NB4 (cell line): ENCODE data around the gene RPTOR.

ENCODE experiments used
- DNase-seq: peaks from one replicate; pipeline ENCODE4 v3.0.0; 2010; ENCODE audit warnings: low read depth
- H3K4me3 ChIP-seq: one replicate; pipeline ENCODE4 v1.5.1; 2011; ENCODE audit warnings: mild to moderate bottlenecking, low read depth, low read length, moderate library complexity
- MYC ChIP-seq: IDR thresholded peaks from 2 replicates; pipeline ENCODE4 v1.6.1; 2011; ENCODE audit warnings: low read depth, low read length
- POLR2A ChIP-seq: IDR thresholded peaks from 2 replicates; pipeline ENCODE4 v1.6.1; 2011; ENCODE audit warnings: mild to moderate bottlenecking; ENCODE audit not compliant: insufficient read length; ENCODE audit errors: extremely low read depth
- TF ChIP-seq, protein P1 (sequence below): IDR thresholded peaks from one replicate; pipeline ENCODE4 v1.5.1; 2012; ENCODE audit warnings: low read depth, low read length
- TF ChIP-seq, protein P2 (sequence below): IDR thresholded peaks from 2 replicates; pipeline ENCODE4 v1.6.1; 2011; ENCODE audit warnings: low read depth, low read length

Gene RPTOR

DNA sequence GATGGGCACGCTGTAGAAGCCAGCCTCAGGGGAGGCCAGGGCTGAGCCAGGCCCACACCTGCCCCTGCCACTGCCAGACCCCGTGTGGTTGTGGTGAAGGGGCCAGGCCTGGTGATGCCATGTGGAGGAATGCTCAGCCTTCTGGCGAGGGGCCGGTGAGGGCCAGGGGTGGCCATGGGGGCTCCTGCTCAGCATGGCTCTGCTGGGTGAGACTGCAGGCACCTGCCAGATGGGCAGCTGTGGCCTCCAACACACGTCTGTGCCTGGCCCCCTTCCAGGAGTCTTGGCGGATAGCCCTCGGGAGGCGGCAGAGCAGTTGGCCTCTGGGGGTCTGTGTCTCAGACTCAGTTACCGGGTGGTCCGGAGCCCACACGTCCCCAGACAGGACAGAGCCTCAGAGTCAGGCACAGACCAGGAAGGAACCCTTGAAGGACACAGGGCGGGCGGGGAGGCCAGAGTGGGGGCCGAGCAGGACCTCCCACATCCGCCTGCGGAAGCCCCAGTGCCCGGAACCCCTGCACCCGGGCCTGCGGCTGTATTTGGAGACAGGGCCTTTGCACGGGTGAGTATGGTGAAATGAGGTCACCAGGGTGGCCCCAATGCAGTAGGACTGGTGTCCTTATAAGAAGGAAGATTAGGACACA, 424.5 kb downstream of the RPTOR start:
- no peak for TF ChIP-seq POLR2A
- TF ChIP-seq, protein P1, sequence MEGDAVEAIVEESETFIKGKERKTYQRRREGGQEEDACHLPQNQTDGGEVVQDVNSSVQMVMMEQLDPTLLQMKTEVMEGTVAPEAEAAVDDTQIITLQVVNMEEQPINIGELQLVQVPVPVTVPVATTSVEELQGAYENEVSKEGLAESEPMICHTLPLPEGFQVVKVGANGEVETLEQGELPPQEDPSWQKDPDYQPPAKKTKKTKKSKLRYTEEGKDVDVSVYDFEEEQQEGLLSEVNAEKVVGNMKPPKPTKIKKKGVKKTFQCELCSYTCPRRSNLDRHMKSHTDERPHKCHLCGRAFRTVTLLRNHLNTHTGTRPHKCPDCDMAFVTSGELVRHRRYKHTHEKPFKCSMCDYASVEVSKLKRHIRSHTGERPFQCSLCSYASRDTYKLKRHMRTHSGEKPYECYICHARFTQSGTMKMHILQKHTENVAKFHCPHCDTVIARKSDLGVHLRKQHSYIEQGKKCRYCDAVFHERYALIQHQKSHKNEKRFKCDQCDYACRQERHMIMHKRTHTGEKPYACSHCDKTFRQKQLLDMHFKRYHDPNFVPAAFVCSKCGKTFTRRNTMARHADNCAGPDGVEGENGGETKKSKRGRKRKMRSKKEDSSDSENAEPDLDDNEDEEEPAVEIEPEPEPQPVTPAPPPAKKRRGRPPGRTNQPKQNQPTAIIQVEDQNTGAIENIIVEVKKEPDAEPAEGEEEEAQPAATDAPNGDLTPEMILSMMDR = no peak
- no peak for TF ChIP-seq MYC
- TF ChIP-seq, protein P2, sequence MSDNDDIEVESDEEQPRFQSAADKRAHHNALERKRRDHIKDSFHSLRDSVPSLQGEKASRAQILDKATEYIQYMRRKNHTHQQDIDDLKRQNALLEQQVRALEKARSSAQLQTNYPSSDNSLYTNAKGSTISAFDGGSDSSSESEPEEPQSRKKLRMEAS = no peak
- no peak overlapping the region for H3K4me3 ChIP-seq
- peak; percentile 81 for DNase-seq

DNA sequence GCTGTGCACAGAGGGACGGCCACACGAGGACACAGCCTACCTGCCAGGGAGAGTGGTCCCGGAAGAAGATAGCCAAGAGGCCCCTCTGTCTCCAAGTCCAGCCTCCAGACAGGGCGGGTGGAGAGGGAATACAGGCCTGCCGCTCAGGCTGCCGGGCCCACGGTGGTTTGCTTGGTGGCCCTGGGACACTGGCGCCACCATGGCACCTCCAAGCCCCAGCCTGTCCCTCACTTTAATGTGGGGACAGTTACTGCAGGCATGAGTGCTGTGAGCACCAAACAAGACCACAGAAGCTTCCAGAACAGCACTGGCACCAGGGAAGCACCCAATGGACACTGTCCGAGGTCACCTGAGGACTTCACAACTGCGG, 425.0 kb downstream of the RPTOR start:
- H3K4me3 ChIP-seq = no peak overlapping the region
- DNase-seq = no peak
- TF ChIP-seq, protein P2 = no peak
- TF ChIP-seq POLR2A = no peak
- TF ChIP-seq, protein P1 = no peak
- TF ChIP-seq MYC = no peak

DNA sequence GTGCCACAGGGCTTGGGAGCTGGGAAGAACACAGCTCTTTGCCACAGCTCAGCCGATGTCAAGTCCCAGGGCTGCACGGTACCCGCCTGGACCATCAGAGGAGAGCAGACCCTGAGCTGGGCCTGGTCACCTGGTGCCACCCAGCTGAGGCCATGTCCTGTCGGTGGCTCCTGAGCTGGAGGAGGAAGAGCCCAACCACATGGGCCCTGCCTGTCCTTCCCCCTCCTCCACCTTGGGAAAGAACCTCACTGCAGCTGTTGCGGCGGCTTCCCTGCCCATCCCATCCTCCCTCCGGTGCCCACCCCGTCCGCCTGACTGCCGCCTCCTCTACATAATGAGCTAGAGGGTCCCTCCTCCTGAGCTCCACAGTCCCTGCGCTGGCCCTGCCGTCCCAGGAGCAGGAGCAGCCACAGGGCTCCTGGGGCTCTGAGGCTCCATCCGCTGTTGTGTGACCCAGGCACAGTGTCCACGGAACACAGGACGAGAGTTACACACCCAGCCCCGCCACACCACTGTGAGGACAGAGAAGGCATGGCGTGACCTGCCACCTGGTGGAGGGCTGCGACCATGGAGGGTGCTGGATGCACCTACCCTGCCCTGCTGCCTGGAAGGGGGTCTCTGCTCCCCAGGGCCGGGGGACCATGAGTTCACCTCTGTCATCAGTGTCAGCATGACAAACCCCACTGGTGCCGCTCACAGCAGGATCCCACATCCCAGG, 425.6 kb downstream of the RPTOR start:
- peak; percentile 50 for DNase-seq
- TF ChIP-seq, protein P1 = peak; percentile 21
- TF ChIP-seq MYC = no peak
- no peak overlapping the region for H3K4me3 ChIP-seq

DNA sequence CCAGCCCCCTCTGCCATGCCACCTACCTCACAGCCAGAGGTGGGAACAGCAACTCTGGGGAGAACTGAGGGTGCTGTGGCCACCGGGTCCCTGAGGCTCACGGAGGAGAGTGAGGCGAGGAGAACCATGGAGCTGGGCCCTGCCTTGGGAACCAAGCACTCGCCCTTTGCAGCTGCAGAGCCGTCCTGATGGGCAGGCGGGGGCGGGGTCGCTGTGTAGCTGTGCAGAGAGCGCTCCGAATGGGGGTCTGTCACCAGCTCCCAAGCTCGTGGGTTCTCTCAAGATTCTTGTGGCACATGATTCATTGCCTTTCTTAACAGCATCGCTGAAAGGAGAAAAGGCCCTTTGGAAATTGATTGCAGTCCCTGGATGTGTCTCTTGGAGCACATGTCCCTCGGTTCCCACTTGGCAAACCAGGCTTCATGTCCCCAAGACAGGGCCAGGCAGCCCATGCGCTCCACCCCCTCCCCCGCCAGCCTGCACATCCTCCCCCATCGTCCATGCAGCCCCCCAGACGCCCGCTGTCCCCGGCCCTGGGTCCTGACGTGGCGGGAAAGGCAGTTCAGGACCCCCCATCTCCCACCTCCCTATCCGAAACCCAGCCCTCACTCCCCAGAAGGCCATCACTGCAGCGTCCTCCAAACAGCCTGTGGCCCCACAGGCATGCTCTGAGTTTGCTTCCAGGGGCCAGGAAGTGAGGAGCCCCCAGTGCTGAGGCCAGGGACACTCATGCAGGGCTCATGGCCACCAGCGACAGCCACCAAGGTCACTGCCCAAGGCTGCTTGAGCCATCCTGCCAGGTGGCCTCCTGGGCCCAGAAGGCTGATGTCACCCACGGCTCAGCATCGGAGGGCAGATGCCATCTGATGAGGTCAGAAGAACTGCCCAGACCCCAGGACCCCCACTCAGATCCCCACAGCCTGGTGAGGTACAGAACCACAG, 426.4 kb downstream of the RPTOR start:
- H3K4me3 ChIP-seq = no peak overlapping the region
- TF ChIP-seq, protein P1 = no peak
- no peak for TF ChIP-seq POLR2A
- TF ChIP-seq, protein P2 = no peak
- no peak for DNase-seq

DNA sequence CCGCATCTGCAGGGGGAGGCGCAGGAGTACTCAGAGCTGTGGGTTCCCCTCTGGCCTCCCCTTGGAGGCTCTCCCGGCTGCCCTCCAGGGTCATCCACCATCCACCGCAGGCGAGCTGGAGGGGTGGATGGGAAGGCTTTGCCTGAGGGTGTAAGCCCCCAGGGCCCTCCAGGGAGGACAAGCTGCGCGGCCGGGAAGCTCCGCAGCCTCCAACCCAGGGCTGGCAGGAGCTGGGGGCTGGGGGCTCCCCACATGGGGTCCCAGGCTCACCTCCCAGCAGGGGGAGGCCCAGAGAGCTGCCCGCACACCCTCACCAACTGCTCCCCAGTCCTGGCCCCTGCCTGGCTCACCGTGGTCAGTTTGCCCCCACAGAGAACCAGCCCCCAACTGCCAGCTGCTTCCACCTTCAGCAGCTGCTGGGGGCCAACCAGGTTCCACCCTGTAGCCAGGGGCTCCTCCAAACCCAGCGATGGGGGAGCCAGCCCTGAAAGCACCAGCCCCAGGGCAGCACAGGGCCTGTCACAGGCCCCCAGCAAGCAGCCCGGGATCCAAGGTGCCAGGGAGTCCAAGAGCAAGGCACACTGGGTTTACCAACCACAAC, 427.2 kb downstream of the RPTOR start:
- no peak for DNase-seq
- no peak overlapping the region for H3K4me3 ChIP-seq
- TF ChIP-seq POLR2A (no peak), MYC (no peak)
- TF ChIP-seq, protein P1 = no peak
- TF ChIP-seq, protein P2 = no peak
